ENCODE measurements around the gene LDB2.

Gene LDB2

GRCh38 chr4:16685536-16685935 is 212.9 kb downstream of the LDB2 start:
- Mint-ChIP-seq H3K4me3 (no peak overlapping the region), H3K36me3 (no peaks in the 10 kb centered on the region), H3K27ac (no peak overlapping the region), H3K9me3 (no peaks in the 10 kb centered on the region), H3K27me3 (no peaks in the 10 kb centered on the region), H3K4me1 (no peaks in the 10 kb centered on the region)
- no peak for DNase-seq
- CTCF ChIA-PET = no interaction called here

GRCh38 chr4:16684935-16685334 is 213.5 kb downstream of the LDB2 start:
- no peaks in the 10 kb centered on the region for H3K9me3 Mint-ChIP-seq
- CTCF ChIA-PET = no interaction called here
- H3K4me1 Mint-ChIP-seq = no peaks in the 10 kb centered on the region
- H3K27ac Mint-ChIP-seq = no peak overlapping the region
- DNase-seq = no peak
- no peak overlapping the region for H3K4me3 Mint-ChIP-seq
- H3K27me3 Mint-ChIP-seq = no peaks in the 10 kb centered on the region
- no peaks in the 10 kb centered on the region for H3K36me3 Mint-ChIP-seq

GRCh38 chr4:16684097-16684496 is 214.3 kb downstream of the LDB2 start:
- Mint-ChIP-seq H3K36me3 (no peaks in the 10 kb centered on the region), H3K27ac (no peak overlapping the region), H3K9me3 (no peaks in the 10 kb centered on the region), H3K4me1 (no peaks in the 10 kb centered on the region), H3K27me3 (no peaks in the 10 kb centered on the region), H3K4me3 (no peak overlapping the region)
- CTCF ChIA-PET = no interaction called here
- DNase-seq = no peak

GRCh38 chr4:16682975-16683374 is 215.5 kb downstream of the LDB2 start:
- DNase-seq = no peak
- no peaks in the 10 kb centered on the region for H3K36me3 Mint-ChIP-seq
- no peak overlapping the region for H3K4me3 Mint-ChIP-seq
- H3K9me3 Mint-ChIP-seq = no peaks in the 10 kb centered on the region
- CTCF ChIA-PET = interaction anchor here (0.7 kb wide), 1 partner anchor 13 kb away, joined by 3 read pairs; no protein-coding TSS in a partner anchor
- H3K4me1 Mint-ChIP-seq = no peaks in the 10 kb centered on the region
- no peaks in the 10 kb centered on the region for H3K27me3 Mint-ChIP-seq
- H3K27ac Mint-ChIP-seq = no peak overlapping the region

GRCh38 chr4:16677001-16677944 is 221.2 kb downstream of the LDB2 start:
- no peak overlapping the region for H3K27ac Mint-ChIP-seq
- no peaks in the 10 kb centered on the region for H3K4me1 Mint-ChIP-seq
- no peak overlapping the region for H3K4me3 Mint-ChIP-seq
- no peaks in the 10 kb centered on the region for H3K36me3 Mint-ChIP-seq
- CTCF ChIA-PET = no interaction called here
- H3K27me3 Mint-ChIP-seq = no peaks in the 10 kb centered on the region
- H3K9me3 Mint-ChIP-seq = no peaks in the 10 kb centered on the region
- no peak for DNase-seq

- H3K27ac Mint-ChIP-seq = no peak overlapping the region
- DNase-seq = no peak
- H3K9me3 Mint-ChIP-seq = no peaks in the 10 kb centered on the region
- no peaks in the 10 kb centered on the region for H3K27me3 Mint-ChIP-seq
- no peaks in the 10 kb centered on the region for H3K4me1 Mint-ChIP-seq
- no peak overlapping the region for H3K4me3 Mint-ChIP-seq
- CTCF ChIA-PET = no interaction called here
- no peaks in the 10 kb centered on the region for H3K36me3 Mint-ChIP-seq
Observed at GRCh38 chr4:16676230-16676770, 222.1 kb downstream of the LDB2 start.

- Mint-ChIP-seq H3K36me3 (no peaks in the 10 kb centered on the region), H3K9me3 (no peaks in the 10 kb centered on the region), H3K27me3 (no peaks in the 10 kb centered on the region), H3K4me3 (no peak overlapping the region), H3K27ac (no peak overlapping the region), H3K4me1 (no peaks in the 10 kb centered on the region)
- no peak for DNase-seq
- CTCF ChIA-PET = no interaction called here
Observed at GRCh38 chr4:16674082-16674481, 224.4 kb downstream of the LDB2 start.

- Mint-ChIP-seq H3K9me3 (no peaks in the 10 kb centered on the region), H3K27ac (no peak overlapping the region), H3K4me3 (no peak overlapping the region), H3K4me1 (no peaks in the 10 kb centered on the region), H3K36me3 (no peaks in the 10 kb centered on the region), H3K27me3 (no peaks in the 10 kb centered on the region)
- DNase-seq = no peak
- CTCF ChIA-PET = no interaction called here
Observed at GRCh38 chr4:16672421-16672820, 226.0 kb downstream of the LDB2 start.

- no peaks in the 10 kb centered on the region for H3K9me3 Mint-ChIP-seq
- CTCF ChIA-PET = no interaction called here
- H3K27ac Mint-ChIP-seq = no peak overlapping the region
- H3K36me3 Mint-ChIP-seq = no peaks in the 10 kb centered on the region
- H3K4me3 Mint-ChIP-seq = no peak overlapping the region
- no peaks in the 10 kb centered on the region for H3K4me1 Mint-ChIP-seq
- no peak for DNase-seq
- no peaks in the 10 kb centered on the region for H3K27me3 Mint-ChIP-seq
Observed at GRCh38 chr4:16671741-16672140, 226.7 kb downstream of the LDB2 start.

GRCh38 chr4:16670727-16671126 is 227.7 kb downstream of the LDB2 start:
- no peak overlapping the region for H3K27ac Mint-ChIP-seq
- DNase-seq = no peak

GRCh38 chr4:16669036-16669435 is 229.4 kb downstream of the LDB2 start:
- Mint-ChIP-seq H3K4me3 (no peak overlapping the region), H3K36me3 (no peaks in the 10 kb centered on the region), H3K27me3 (no peaks in the 10 kb centered on the region), H3K9me3 (no peaks in the 10 kb centered on the region), H3K4me1 (no peaks in the 10 kb centered on the region), H3K27ac (no peak overlapping the region)
- CTCF ChIA-PET = no interaction called here
- no peak for DNase-seq

More at GRCh38 chr4:16670727-16671126, 227.7 kb downstream of the LDB2 start:
- Mint-ChIP-seq H3K9me3 (no peaks in the 10 kb centered on the region), H3K4me1 (no peaks in the 10 kb centered on the region), H3K36me3 (no peaks in the 10 kb centered on the region), H3K27me3 (no peaks in the 10 kb centered on the region), H3K4me3 (no peak overlapping the region)
- CTCF ChIA-PET = no interaction called here

- H3K27me3 Mint-ChIP-seq = no peaks in the 10 kb centered on the region
- H3K27ac Mint-ChIP-seq = no peak overlapping the region
- no peaks in the 10 kb centered on the region for H3K9me3 Mint-ChIP-seq
- no peaks in the 10 kb centered on the region for H3K4me1 Mint-ChIP-seq
- DNase-seq = no peak
- H3K4me3 Mint-ChIP-seq = no peak overlapping the region
- H3K36me3 Mint-ChIP-seq = no peaks in the 10 kb centered on the region
- CTCF ChIA-PET = no interaction called here
Observed at GRCh38 chr4:16668488-16668887, 230.0 kb downstream of the LDB2 start.

- CTCF ChIA-PET = no interaction called here
- Mint-ChIP-seq H3K4me3 (no peak overlapping the region), H3K9me3 (no peaks in the 10 kb centered on the region), H3K27me3 (no peaks in the 10 kb centered on the region), H3K4me1 (no peaks in the 10 kb centered on the region), H3K36me3 (no peaks in the 10 kb centered on the region), H3K27ac (no peak overlapping the region)
- no peak for DNase-seq
Observed at GRCh38 chr4:16667464-16667863, 231.0 kb downstream of the LDB2 start.

GRCh38 chr4:16665942-16666551 is 232.4 kb downstream of the LDB2 start:
- Mint-ChIP-seq H3K4me1 (no peaks in the 10 kb centered on the region), H3K9me3 (no peaks in the 10 kb centered on the region), H3K36me3 (no peaks in the 10 kb centered on the region), H3K27me3 (no peaks in the 10 kb centered on the region), H3K4me3 (no peak overlapping the region), H3K27ac (no peak overlapping the region)
- CTCF ChIA-PET = no interaction called here
- no peak for DNase-seq

- no peaks in the 10 kb centered on the region for H3K27me3 Mint-ChIP-seq
- no peak overlapping the region for H3K27ac Mint-ChIP-seq
- H3K36me3 Mint-ChIP-seq = no peaks in the 10 kb centered on the region
- no peak overlapping the region for H3K4me3 Mint-ChIP-seq
- H3K4me1 Mint-ChIP-seq = no peaks in the 10 kb centered on the region
- CTCF ChIA-PET = no interaction called here
- DNase-seq = no peak
- no peaks in the 10 kb centered on the region for H3K9me3 Mint-ChIP-seq
Observed at GRCh38 chr4:16663732-16664131, 234.7 kb downstream of the LDB2 start.
